RWPE2 (cell line): ENCODE data around the gene MYL4.

Source experiments
- ATAC-seq: fragments of 200-7000 bp; cut with Tn5 transposase; 3 replicates; pipeline ENCODE4 v1.9.1; 2021; ENCODE audit warnings: low read depth
- DNase-seq: peaks from one replicate; pipeline ENCODE4 v3.0.0-alpha.2; 2020; ENCODE audit warnings: low spot score
- H3K27ac ChIP-seq: fragments of 450-650 bp; 2 replicates; pipeline ENCODE4 v1.5.1; 2017; ENCODE audit warnings: mild to moderate bottlenecking; ENCODE audit not compliant: poor library complexity, severe bottlenecking
- H3K27me3 ChIP-seq: fragments of 250-450 bp; sonication (Bioruptor Pico); 2 replicates; pipeline ENCODE4 v1.5.1; 2021; ENCODE audit warnings: mild to moderate bottlenecking, moderate library complexity; ENCODE audit not compliant: insufficient read depth, poor library complexity, severe bottlenecking
- H3K36me3 ChIP-seq: fragments of 250-450 bp; sonication (Bioruptor Pico); 2 replicates; pipeline ENCODE4 v1.5.1; 2020; ENCODE audit warnings: low read depth, mild to moderate bottlenecking, moderate library complexity
- H3K4me1 ChIP-seq: fragments of 250-450 bp; sonication (Bioruptor Pico); 2 replicates; pipeline ENCODE4 v1.5.1; 2021; ENCODE audit warnings: mild to moderate bottlenecking, moderate library complexity; ENCODE audit not compliant: insufficient read depth, poor library complexity, severe bottlenecking
- H3K4me3 ChIP-seq: fragments of 250-450 bp; sonication (Bioruptor Pico); 2 replicates; pipeline ENCODE4 v1.5.1; 2021; ENCODE audit warnings: mild to moderate bottlenecking, moderate library complexity; ENCODE audit not compliant: severe bottlenecking
- H3K9me3 ChIP-seq: fragments of 250-450 bp; sonication (Bioruptor Pico); 2 replicates; pipeline ENCODE4 v1.5.1; 2021; ENCODE audit warnings: mild to moderate bottlenecking, moderate library complexity; ENCODE audit not compliant: severe bottlenecking
- TF ChIP-seq, protein P1 (sequence below): fragments of 450-650 bp; IDR thresholded peaks from one replicate; pipeline ENCODE4 v1.5.1; 2017; ENCODE audit warnings: mild to moderate bottlenecking, moderate library complexity; ENCODE audit not compliant: poor library complexity, severe bottlenecking

The MYL4 gene

DNA sequence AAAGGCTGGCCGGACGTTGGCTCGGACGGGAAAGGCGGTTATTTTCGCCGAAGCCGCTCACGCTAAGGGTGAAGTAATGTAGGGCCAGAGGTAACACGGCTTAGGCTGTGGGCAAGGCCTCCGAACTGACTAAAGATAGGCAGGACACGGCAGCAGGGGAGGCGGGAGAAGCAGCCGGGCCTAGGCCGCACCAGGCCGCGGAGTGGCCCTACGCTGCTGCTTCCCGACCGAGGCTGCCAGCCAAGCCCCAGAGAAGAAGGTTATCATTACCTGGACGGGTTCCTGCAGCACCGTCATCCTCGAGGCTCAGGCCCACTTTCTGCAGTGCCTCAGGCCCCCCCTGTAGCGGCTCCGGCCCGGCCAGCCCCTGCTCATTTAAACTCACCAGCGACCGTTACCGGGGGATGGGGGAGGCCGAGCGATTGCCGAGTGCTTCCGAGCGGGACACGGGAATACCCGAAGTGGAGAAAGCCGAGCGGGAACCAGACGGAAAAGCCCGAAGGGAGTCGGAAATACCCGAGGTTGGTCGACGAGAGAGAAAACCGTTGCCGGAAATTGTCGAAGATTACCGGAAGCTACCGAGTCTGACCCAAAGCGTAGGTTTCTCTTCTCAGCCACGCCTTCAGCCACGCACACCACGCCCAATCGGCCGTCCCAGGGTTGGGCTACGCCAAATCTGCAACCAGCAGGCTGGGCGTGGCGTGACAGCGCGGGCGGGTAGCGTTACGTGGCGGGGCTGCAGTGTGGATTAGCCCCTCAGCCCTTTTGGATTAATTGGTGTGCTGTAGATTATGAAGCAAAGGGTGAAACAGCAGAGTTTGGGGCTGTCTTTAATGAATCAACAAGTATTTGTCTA is 20.0 kb upstream of the MYL4 start, which contains the start of gene CDC27:
Gene CDC27 (minus strand): TSS at position 420 of the 856 bp plus-strand sequence. CDS start 123 bp downstream, at position 297.
- Histone ChIP-seq H3K9me3 (no peaks in the 10 kb centered on the region), H3K36me3 (peaks cover 28% of the 10 kb centered on the region), H3K4me1 (peaks cover 26% of the 10 kb centered on the region), H3K27ac (peak within 1 kb of the TSS; percentile 71), H3K4me3 (peak within 1 kb of the TSS; percentile 58), H3K27me3 (no peaks in the 10 kb centered on the region)
- DNase-seq (peak; percentile 97), ATAC-seq (peak; percentile 91)
- TF ChIP-seq, protein P1, sequence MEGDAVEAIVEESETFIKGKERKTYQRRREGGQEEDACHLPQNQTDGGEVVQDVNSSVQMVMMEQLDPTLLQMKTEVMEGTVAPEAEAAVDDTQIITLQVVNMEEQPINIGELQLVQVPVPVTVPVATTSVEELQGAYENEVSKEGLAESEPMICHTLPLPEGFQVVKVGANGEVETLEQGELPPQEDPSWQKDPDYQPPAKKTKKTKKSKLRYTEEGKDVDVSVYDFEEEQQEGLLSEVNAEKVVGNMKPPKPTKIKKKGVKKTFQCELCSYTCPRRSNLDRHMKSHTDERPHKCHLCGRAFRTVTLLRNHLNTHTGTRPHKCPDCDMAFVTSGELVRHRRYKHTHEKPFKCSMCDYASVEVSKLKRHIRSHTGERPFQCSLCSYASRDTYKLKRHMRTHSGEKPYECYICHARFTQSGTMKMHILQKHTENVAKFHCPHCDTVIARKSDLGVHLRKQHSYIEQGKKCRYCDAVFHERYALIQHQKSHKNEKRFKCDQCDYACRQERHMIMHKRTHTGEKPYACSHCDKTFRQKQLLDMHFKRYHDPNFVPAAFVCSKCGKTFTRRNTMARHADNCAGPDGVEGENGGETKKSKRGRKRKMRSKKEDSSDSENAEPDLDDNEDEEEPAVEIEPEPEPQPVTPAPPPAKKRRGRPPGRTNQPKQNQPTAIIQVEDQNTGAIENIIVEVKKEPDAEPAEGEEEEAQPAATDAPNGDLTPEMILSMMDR: no peak

DNA sequence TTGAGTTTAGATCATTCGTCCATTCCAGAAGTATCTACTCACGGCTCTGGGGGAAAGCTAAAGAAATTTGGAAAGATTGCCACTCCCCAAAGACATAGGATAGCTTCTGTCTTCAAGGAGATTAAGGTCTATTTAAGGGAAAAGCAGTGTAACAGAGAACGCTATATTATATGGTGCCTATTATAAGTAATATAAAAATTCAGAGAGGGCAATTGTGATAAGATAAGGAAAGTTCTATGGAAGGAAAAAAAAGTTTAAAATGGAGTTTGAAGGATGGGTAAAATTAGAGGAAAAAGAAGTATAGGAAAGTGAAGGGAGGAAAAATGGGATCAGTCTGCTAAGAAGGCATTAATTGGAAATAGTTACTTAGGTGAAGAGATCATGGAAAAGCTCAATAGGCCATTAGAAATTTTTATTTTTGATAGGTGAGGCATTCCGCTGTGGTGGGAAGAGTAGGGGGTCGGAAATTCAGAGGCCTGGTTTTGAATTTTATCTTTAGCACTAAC is 19.4 kb upstream of the MYL4 start:
- H3K4me3 ChIP-seq: peak overlapping the region; percentile 58
- H3K4me1 ChIP-seq: peaks cover 26% of the 10 kb centered on the region
- H3K9me3 ChIP-seq: no peaks in the 10 kb centered on the region
- peaks cover 28% of the 10 kb centered on the region for H3K36me3 ChIP-seq
- no peaks in the 10 kb centered on the region for H3K27me3 ChIP-seq
- TF ChIP-seq, protein P1: no peak
- DNase-seq (no peak), ATAC-seq (peak; percentile 5; the same call in 2 of the 3 replicates)
- peak overlapping the region; percentile 71 for H3K27ac ChIP-seq

DNA sequence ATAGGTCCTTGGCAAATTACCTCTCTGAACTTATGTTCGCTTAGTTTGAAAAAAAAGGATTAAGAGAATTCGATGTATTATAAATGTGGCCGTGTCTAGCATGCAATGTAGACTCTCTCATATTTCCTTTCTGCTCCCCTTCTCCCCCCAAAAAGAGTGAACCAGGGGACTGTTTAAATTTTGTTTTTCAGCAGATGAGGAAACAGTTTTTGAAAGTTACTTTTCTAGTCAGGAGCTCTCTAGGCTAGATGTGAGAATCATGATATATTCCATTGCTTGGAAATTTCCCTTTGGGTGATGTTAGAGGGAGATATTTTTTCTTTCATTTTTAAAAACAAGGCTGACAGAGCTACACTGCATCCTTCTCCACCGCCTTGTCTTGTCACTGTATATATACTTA is 18.9 kb upstream of the MYL4 start:
- H3K4me3 ChIP-seq: no peak overlapping the region
- peaks cover 28% of the 10 kb centered on the region for H3K36me3 ChIP-seq
- no peaks in the 10 kb centered on the region for H3K27me3 ChIP-seq
- no peaks in the 10 kb centered on the region for H3K9me3 ChIP-seq
- TF ChIP-seq, protein P1: no peak
- peaks cover 26% of the 10 kb centered on the region for H3K4me1 ChIP-seq
- ATAC-seq (no peak), DNase-seq (no peak)
- no peak overlapping the region for H3K27ac ChIP-seq

DNA sequence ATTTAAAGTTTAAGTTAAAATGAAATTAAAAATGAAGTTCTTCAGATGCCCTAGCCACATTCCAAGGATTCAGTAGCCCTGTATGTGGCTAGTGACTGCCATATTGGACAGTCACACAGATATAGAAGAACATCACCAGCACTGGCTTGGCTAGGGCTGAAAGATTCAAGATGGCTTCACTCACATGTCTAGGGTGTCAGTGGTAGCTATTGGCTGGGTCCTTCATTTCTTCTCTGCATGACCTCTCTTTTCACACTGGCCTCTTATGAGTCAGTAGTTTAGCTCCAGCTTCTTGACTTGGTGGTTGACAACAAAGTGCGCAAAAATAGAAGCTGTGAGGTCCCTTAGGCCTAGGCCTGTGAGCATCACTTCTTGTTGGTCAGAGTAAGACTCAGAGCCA is 18.4 kb upstream of the MYL4 start:
- ATAC-seq: no peak
- peaks cover 26% of the 10 kb centered on the region for H3K4me1 ChIP-seq
- H3K4me3 ChIP-seq: no peak overlapping the region
- H3K36me3 ChIP-seq: peaks cover 23% of the 10 kb centered on the region
- H3K9me3 ChIP-seq: no peaks in the 10 kb centered on the region
- H3K27me3 ChIP-seq: no peaks in the 10 kb centered on the region
- no peak for DNase-seq
- no peak overlapping the region for H3K27ac ChIP-seq
- TF ChIP-seq, protein P1: no peak

DNA sequence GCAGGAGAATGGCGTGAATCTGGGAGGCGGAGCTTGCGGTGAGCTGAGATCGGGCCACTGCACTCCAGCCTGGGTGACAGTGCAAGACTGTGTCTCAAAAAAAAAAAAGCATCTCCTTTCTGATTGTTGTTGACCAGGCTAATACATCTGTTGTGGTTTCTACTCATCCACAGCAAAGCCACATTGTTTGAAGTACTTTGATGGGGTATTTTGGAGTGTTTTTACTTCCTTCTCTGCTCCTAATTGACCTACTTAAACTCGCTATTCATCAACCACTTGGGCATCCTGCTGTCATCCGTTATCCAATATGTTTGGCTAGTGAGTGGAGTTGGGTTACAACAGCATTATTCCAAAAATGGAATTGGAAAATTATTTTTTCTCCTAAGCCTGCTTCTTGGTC is 16.6 kb upstream of the MYL4 start:
- Histone ChIP-seq H3K27ac (no peak overlapping the region), H3K4me3 (no peak overlapping the region), H3K36me3 (peaks cover 8% of the 10 kb centered on the region), H3K27me3 (no peaks in the 10 kb centered on the region), H3K4me1 (peaks cover 13% of the 10 kb centered on the region), H3K9me3 (no peaks in the 10 kb centered on the region)
- DNase-seq (no peak), ATAC-seq (no peak)
- TF ChIP-seq, protein P1: no peak
